HepG2 (cell line): ENCODE measurements around the gene DDAH2. TPM values are rescaled to one million over a fixed set of nuclear protein-coding genes. Genes with fewer than 3 reads are reported as not detected.

Experiments used
- EHMT2 ChIP-seq: fragments of 200-600 bp; sonication (generic); IDR thresholded peaks from 2 replicates; pipeline ENCODE4 v1.7.0; 2017; ENCODE audit warnings: antibody characterized with exemption, low read depth, low read length, borderline replicate concordance
- EZH2 ChIP-seq: conservative IDR thresholded peaks from 2 replicates; pipeline ENCODE4 v1.6.1; 2012; ENCODE audit warnings: mild to moderate bottlenecking, low read depth, low read length, moderate library complexity
- HCFC1 ChIP-seq: fragments of 150-350 bp; IDR thresholded peaks from 2 replicates; pipeline ENCODE4 v1.6.1; 2014; ENCODE audit warnings: low read depth, low read length
- KAT7 ChIP-seq: IDR thresholded peaks from 2 replicates; pipeline ENCODE4 v1.6.1; 2018; ENCODE audit warnings: borderline replicate concordance, missing compliant biosample characterization
- KDM5A ChIP-seq: fragments of 200-600 bp; sonication (generic); IDR thresholded peaks from 2 replicates; pipeline ENCODE4 v1.7.0; 2018; ENCODE audit warnings: antibody characterized with exemption, mild to moderate bottlenecking, low read length, borderline replicate concordance
- SIN3A ChIP-seq: IDR thresholded peaks from 2 replicates; pipeline ENCODE4 v1.6.1; 2011; ENCODE audit warnings: low read depth, mild to moderate bottlenecking, control low read depth, low read length, borderline replicate concordance
- TOPORS ChIP-seq: sonication (generic); formaldehyde crosslinking; IDR thresholded peaks from 2 replicates; pipeline ENCODE4 v1.8.0; 2023; ENCODE audit warnings: mild to moderate bottlenecking, missing genetic modification reagents
- YY1 ChIP-seq: IDR thresholded peaks from 2 replicates; pipeline ENCODE4 v1.6.1; 2011; ENCODE audit warnings: low read length, low read depth, moderate library complexity, mild to moderate bottlenecking; ENCODE audit not compliant: insufficient read depth, insufficient replicate concordance
- ZBTB42 ChIP-seq: sonication (generic); formaldehyde crosslinking; IDR thresholded peaks from 2 replicates; pipeline ENCODE4 v1.5.0; 2020; ENCODE audit warnings: mild to moderate bottlenecking, missing genetic modification reagents
- ZNF317 ChIP-seq: sonication (generic); formaldehyde crosslinking; IDR thresholded peaks from 2 replicates; pipeline ENCODE4 v1.5.0; 2020; ENCODE audit warnings: mild to moderate bottlenecking, missing genetic modification reagents
- ZNF652 ChIP-seq: IDR thresholded peaks from 2 replicates; pipeline ENCODE4 v1.6.1; 2016; ENCODE audit warnings: low read depth, borderline replicate concordance
- ZNF790 ChIP-seq: sonication (generic); formaldehyde crosslinking; IDR thresholded peaks from 2 replicates; pipeline ENCODE4 v1.8.0; 2022; ENCODE audit warnings: missing genetic modification reagents, mild to moderate bottlenecking, borderline replicate concordance
- ZSCAN22 ChIP-seq: sonication (generic); formaldehyde crosslinking; IDR thresholded peaks from 2 replicates; pipeline ENCODE4 v1.4.0; 2020; ENCODE audit warnings: mild to moderate bottlenecking, missing genetic modification reagents
- polyA plus RNA-seq, 8 experiments: library from polyadenylated mRNA; depleted of rRNA in 3 of 8; stranded (reverse) in 7 of 8; unstranded in 1 of 8; fragments of >200 nt; fragmentation: Illumina TruSeq in 4 of 8; extraction: Trizol in 4 of 8; gene quantifications; 2 replicates each; pipeline versions ENCODE4 v1.2.1 to v1.2.3, GENCODE V29; 2011 to 2016; ENCODE audit warnings: low read depth in 4 of 8, missing spikeins in 1 of 8, mixed read lengths in 1 of 8; ENCODE audit not compliant: insufficient read depth in 1 of 8
- total RNA-seq, 5 experiments: library from RNA; depleted of rRNA; stranded (reverse); fragments of >200 nt; fragmentation: Illumina TruSeq; extraction: Trizol; gene quantifications; 2 replicates each; pipeline ENCODE4 v1.2.3, GENCODE V29; 2016; ENCODE audit warnings: low read depth in 1 of 5
- TF ChIP-seq, protein P1 (sequence below), 2 experiments: sonication (generic) in 1 of 2; formaldehyde crosslinking in 1 of 2; IDR thresholded peaks; 2 replicates each; pipeline versions ENCODE4 v1.4.0 to v1.6.1; 2018 to 2020; ENCODE audit warnings: missing genetic modification reagents in 2 of 2, borderline replicate concordance in 1 of 2, low read depth in 1 of 2, mild to moderate bottlenecking in 1 of 2, missing biosample characterization in 1 of 2
- TF ChIP-seq, protein P2 (sequence below): sonication (generic); formaldehyde crosslinking; IDR thresholded peaks from 2 replicates; pipeline ENCODE4 v1.8.1; 2022; ENCODE audit warnings: low read depth, mild to moderate bottlenecking, missing genetic modification reagents
- TF ChIP-seq, protein P3 (sequence below): sonication (generic); formaldehyde crosslinking; IDR thresholded peaks from 2 replicates; pipeline ENCODE4 v1.8.0; 2022; ENCODE audit warnings: low read depth, missing genetic modification reagents
- TF ChIP-seq, protein P4 (sequence below): IDR thresholded peaks from 2 replicates; pipeline ENCODE4 v1.6.1; 2016; ENCODE audit warnings: mild to moderate bottlenecking, missing biosample characterization, missing genetic modification reagents

DDAH2 gene
- total and polyA plus RNA-seq, 2 of the 13 experiments (the other 11 are each of a cell fraction or from before 2014, with no cell fraction given): 16.4 to 21.1 TPM

DNA sequence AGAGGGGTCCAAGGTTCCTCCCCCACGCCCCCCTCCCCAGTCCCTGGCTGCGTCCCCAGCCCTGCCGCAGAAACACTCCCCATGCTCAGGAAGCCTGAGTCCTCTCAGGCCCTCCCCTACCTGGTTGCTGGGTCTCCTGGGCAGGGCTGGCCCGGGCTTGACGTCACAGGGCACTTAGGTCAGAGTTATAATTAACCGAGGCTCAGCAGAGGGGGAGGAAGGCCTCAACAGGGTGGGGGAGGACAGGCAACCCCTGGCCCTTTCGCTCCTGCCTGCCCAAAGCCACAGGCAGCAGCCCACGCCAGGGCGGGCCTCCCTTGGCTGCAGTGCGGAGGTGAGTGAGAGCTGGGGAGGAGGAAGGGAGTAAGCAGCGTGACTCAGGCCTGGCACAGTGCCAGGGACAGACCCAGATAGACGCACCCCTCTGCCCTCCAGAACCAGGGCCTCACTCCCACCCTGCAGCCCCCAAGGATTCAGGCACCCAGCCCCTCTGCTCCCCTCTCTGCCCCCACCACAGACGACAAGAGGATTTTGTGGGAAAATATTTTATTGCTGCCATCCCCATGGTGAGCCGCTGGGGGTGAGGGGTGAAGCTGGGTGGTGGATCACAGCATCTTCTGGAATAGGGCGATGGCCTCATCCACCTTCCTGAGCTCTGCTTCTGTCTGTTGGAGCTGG is 48.0 kb upstream of the DDAH2 start, which contains the start of gene VWA7 (continued):
- TF ChIP-seq, protein P1, sequence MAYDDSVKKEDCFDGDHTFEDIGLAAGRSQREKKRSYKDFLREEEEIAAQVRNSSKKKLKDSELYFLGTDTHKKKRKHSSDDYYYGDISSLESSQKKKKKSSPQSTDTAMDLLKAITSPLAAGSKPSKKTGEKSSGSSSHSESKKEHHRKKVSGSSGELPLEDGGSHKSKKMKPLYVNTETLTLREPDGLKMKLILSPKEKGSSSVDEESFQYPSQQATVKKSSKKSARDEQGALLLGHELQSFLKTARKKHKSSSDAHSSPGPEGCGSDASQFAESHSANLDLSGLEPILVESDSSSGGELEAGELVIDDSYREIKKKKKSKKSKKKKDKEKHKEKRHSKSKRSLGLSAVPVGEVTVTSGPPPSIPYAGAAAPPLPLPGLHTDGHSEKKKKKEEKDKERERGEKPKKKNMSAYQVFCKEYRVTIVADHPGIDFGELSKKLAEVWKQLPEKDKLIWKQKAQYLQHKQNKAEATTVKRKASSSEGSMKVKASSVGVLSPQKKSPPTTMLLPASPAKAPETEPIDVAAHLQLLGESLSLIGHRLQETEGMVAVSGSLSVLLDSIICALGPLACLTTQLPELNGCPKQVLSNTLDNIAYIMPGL (CRISPR knock-in tag; IDR thresholded peaks at IDR 0.05; ENCODE audit: borderline replicate concordance in 1 of 2, low read depth in 1 of 2): peak in 1 of 2 experiments; percentile 46; a peak in 1 of 4 replicates
- TF ChIP-seq ZBTB42 (CRISPR knock-in tag) (no peak), YY1 (no peak), ZNF317 (no peak), SIN3A (no peak), ZNF652 (CRISPR knock-in tag) (0 out of 2 replicates have a peak, but pooled peaks have one; percentile 18), EZH2 (no peak), KDM5A (no peak), HCFC1 (no peak), TOPORS (CRISPR knock-in tag) (no peak), ZNF790 (no peak), EHMT2 (no peak), ZSCAN22 (CRISPR knock-in tag) (no peak), KAT7 (CRISPR knock-in tag) (no peak)
- TF ChIP-seq, protein P2, sequence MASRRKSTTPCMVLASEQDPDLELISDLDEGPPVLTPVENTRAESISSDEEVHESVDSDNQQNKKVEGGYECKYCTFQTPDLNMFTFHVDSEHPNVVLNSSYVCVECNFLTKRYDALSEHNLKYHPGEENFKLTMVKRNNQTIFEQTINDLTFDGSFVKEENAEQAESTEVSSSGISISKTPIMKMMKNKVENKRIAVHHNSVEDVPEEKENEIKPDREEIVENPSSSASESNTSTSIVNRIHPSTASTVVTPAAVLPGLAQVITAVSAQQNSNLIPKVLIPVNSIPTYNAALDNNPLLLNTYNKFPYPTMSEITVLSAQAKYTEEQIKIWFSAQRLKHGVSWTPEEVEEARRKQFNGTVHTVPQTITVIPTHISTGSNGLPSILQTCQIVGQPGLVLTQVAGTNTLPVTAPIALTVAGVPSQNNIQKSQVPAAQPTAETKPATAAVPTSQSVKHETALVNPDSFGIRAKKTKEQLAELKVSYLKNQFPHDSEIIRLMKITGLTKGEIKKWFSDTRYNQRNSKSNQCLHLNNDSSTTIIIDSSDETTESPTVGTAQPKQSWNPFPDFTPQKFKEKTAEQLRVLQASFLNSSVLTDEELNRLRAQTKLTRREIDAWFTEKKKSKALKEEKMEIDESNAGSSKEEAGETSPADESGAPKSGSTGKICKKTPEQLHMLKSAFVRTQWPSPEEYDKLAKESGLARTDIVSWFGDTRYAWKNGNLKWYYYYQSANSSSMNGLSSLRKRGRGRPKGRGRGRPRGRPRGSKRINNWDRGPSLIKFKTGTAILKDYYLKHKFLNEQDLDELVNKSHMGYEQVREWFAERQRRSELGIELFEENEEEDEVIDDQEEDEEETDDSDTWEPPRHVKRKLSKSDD (CRISPR knock-in tag): 0 out of 2 replicates have a peak, but pooled peaks have one; percentile 33
- TF ChIP-seq, protein P3, sequence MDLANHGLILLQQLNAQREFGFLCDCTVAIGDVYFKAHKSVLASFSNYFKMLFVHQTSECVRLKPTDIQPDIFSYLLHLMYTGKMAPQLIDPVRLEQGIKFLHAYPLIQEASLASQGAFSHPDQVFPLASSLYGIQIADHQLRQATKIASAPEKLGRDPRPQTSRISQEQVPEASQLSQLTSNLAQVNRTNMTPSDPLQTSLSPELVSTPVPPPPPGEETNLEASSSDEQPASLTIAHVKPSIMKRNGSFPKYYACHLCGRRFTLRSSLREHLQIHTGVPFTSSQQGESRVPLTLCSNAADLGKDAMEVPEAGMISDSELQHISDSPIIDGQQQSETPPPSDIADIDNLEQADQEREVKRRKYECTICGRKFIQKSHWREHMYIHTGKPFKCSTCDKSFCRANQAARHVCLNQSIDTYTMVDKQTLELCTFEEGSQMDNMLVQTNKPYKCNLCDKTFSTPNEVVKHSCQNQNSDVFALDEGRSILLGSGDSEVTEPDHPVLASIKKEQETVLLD: no peak
- TF ChIP-seq, protein P4, sequence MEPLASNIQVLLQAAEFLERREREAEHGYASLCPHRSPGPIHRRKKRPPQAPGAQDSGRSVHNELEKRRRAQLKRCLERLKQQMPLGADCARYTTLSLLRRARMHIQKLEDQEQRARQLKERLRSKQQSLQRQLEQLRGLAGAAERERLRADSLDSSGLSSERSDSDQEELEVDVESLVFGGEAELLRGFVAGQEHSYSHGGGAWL (CRISPR knock-in tag): peak; percentile 50; the same call in 1 of the 2 replicates
